Subcutaneous preadipocyte (primary cell): ENCODE measurements around the gene ARSD. TPM values are rescaled to one million over a fixed set of nuclear protein-coding genes. Genes with fewer than 3 reads are reported as not detected.

Source experiments
- total RNA-seq: library from RNA; depleted of rRNA; stranded (reverse); fragments of >200 nt; gene quantifications from 2 replicates; pipeline ENCODE4 v1.2.3, GENCODE V29; 2012

ARSD gene, protein sequence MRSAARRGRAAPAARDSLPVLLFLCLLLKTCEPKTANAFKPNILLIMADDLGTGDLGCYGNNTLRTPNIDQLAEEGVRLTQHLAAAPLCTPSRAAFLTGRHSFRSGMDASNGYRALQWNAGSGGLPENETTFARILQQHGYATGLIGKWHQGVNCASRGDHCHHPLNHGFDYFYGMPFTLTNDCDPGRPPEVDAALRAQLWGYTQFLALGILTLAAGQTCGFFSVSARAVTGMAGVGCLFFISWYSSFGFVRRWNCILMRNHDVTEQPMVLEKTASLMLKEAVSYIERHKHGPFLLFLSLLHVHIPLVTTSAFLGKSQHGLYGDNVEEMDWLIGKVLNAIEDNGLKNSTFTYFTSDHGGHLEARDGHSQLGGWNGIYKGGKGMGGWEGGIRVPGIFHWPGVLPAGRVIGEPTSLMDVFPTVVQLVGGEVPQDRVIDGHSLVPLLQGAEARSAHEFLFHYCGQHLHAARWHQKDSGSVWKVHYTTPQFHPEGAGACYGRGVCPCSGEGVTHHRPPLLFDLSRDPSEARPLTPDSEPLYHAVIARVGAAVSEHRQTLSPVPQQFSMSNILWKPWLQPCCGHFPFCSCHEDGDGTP
- 10.0 and 11.4 TPM in 2 replicates for total RNA-seq

DNA sequence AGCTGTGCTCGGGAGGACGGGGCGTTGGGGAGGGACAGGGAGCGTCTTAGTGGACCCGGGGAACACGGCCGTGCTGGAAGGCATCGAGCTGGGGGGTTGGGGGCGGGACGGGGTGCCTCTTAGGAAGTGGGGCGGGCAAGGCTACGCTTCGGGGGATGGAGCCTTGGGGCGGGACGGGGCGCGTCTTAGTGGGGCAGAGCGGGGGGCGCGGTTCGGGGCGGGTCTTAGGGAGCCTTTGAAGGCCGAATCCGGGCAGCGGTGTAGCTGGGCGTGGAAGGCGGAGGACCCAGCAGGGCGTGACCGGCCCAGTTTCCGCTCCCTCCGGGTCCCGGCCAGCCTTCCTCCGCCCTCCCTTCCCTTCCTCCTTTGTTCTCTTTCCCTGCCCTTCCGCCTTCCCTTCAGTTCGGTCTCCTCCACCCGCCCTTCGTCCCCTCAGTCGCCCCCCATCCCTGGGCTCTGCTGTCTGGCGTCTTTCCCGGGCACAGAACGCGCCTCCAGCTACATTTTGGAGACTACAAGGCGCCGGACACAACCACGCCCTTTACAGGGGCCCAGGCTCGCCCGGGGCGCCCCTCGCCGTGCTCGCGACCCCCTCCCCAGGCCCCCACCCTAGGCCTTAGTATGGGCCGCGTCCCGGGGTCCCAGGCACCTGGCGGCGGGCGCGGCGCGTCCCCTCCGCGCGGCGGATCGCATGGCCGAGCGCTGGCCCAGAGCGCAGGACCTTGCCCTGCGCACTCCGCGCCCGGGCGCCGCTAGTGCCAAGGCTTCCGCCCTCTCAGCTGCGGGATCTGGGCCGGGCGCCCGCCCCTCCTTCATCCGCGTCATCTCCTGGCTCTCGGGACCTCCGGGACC is at the start of gene ARSD:
TSS of gene ARSD (minus strand) at position 757 of the 852 bp plus-strand sequence. CDS start at position 693, 64 bp downstream.

Other genes with a start within 250 kb of the ARSD start
- 284 and 382 TPM in 2 replicates for gene CD99, start 238.0 kb downstream of the ARSD start, total RNA-seq
- gene XG, start 177.3 kb downstream of the ARSD start, total RNA-seq, result 12.9 and 17.6 TPM in 2 replicates
- gene GYG2, start 100.4 kb downstream of the ARSD start, total RNA-seq, result 0.59 and 0.73 TPM in 2 replicates
- not detected in 2 replicates for gene ARSH, start 77.2 kb upstream of the ARSD start, total RNA-seq
- gene ARSF, start 112.1 kb upstream of the ARSD start, total RNA-seq, result not detected in 2 replicates